H4 (cell line): Measurements from ENCODE around the gene SLC46A2. TPM values are rescaled to one million over a fixed set of nuclear protein-coding genes. Genes with fewer than 3 reads are reported as not detected.

Experiments
- DNase-seq: peaks from one replicate; pipeline ENCODE4 v3.0.0-alpha.2; 2015; ENCODE audit warnings: low spot score
- total RNA-seq: library from RNA; depleted of rRNA; stranded (reverse); fragments of >200 nt; shearing (Covaris generic); gene quantifications from 2 replicates; pipeline ENCODE4 v1.2.3, GENCODE V29; 2014; rRNA removed

The SLC46A2 gene
- not detected in 2 replicates for total RNA-seq

- DNase-seq = no peak
Measured at GRCh38 chr9:112890106-112891081, at the start of gene SLC46A2. Gene SLC46A2 (minus strand): TSS chr9:112890876. CDS start chr9:112890681, 195 bp downstream.

- no peak for DNase-seq
Measured at GRCh38 chr9:112939418-112939817, 48.7 kb upstream of the SLC46A2 start.

- DNase-seq = no peak
Measured at GRCh38 chr9:112933696-112934095, 43.0 kb upstream of the SLC46A2 start.

- peak; percentile 43 for DNase-seq
Measured at GRCh38 chr9:112925058-112925641, 34.5 kb upstream of the SLC46A2 start.

- peak; percentile 51 for DNase-seq
Measured at GRCh38 chr9:112921549-112921948, 30.9 kb upstream of the SLC46A2 start.

- DNase-seq = no peak
Measured at GRCh38 chr9:112917987-112918362, 27.3 kb upstream of the SLC46A2 start.

- no peak for DNase-seq
Measured at GRCh38 chr9:112917047-112917986, 26.6 kb upstream of the SLC46A2 start.

- no peak for DNase-seq
Measured at GRCh38 chr9:112914524-112914923, 23.8 kb upstream of the SLC46A2 start.

GRCh38 chr9:112913326-112913725 is 22.6 kb upstream of the SLC46A2 start:
- DNase-seq = no peak

- no peak for DNase-seq
Measured at GRCh38 chr9:112912636-112913035, 22.0 kb upstream of the SLC46A2 start.

GRCh38 chr9:112911736-112912135 is 21.1 kb upstream of the SLC46A2 start:
- no peak for DNase-seq

- no peak for DNase-seq
Measured at GRCh38 chr9:112905084-112905483, 14.4 kb upstream of the SLC46A2 start.

GRCh38 chr9:112900901-112901300 is 10.2 kb upstream of the SLC46A2 start:
- DNase-seq = no peak

- no peak for DNase-seq
Measured at GRCh38 chr9:112900488-112900887, 9.8 kb upstream of the SLC46A2 start.

- DNase-seq = no peak
Measured at GRCh38 chr9:112898872-112899311, 8.2 kb upstream of the SLC46A2 start.

- no peak for DNase-seq
Measured at GRCh38 chr9:112896131-112896530, 5.5 kb upstream of the SLC46A2 start.

- DNase-seq = no peak
Measured at GRCh38 chr9:112894699-112895098, 4.0 kb upstream of the SLC46A2 start.

GRCh38 chr9:112894041-112894440 is 3.4 kb upstream of the SLC46A2 start:
- no peak for DNase-seq

GRCh38 chr9:112892981-112893380 is 2.3 kb upstream of the SLC46A2 start:
- DNase-seq = no peak

GRCh38 chr9:112891521-112891920 is 845 bp upstream of the SLC46A2 start:
- no peak for DNase-seq

GRCh38 chr9:112887381-112887780 is 3.3 kb downstream of the SLC46A2 start:
- no peak for DNase-seq

GRCh38 chr9:112886351-112886750 is 4.3 kb downstream of the SLC46A2 start:
- no peak for DNase-seq
